NCI-H2227 (cell line): Measurements from ENCODE around the gene CIZ1.

Experiments
- DNase-seq: peaks from one replicate; lab custom pipeline; 2025; ENCODE audit not compliant: unreplicated experiment; lab: John Stamatoyannopoulos, UW

The CIZ1 gene

DNA sequence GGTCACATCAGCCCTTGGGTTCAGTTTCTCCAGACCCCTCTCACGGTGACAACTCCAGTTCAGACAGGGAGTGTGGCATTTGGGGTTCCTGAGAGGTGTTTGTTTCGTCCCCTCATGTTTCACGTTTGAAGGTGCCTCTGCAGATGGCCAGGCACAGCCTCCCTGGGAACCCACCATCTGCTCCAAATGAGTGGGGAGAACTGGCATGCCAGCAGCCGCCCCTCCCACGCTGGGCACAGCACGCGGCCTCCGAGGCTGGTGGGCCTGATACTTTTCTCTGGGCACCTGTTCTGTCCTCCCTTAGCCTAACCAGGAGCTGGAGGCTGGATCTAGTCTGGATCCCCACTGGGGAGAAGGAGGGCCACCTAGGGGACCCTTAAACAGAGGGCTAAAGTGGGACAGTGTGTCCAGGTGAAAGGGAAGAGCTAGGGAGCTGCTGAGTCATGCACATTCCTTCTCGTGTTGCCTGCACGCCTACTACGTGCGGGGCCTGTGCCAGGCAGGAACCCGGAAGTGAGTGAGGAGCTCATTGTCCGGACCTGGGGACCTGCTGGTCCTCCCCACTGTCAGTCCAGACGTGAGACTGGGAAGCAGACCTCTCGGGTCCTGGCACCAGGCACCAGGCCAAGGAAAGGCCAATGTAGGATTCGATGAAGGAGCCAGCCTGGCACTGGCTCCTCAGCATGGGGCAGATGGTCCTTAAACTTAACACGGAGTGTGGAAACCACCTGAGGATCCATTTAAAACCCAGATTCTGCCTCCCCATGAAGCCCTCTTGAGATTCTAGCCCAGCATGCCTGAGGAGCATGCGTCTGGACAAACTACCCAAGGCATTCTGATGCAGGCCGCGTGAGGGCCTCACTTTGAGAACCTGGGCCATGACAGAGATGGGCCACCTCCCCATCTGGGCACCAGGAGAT lies 23.5 kb upstream of the CIZ1 start:
- DNase-seq, result no peak

DNA sequence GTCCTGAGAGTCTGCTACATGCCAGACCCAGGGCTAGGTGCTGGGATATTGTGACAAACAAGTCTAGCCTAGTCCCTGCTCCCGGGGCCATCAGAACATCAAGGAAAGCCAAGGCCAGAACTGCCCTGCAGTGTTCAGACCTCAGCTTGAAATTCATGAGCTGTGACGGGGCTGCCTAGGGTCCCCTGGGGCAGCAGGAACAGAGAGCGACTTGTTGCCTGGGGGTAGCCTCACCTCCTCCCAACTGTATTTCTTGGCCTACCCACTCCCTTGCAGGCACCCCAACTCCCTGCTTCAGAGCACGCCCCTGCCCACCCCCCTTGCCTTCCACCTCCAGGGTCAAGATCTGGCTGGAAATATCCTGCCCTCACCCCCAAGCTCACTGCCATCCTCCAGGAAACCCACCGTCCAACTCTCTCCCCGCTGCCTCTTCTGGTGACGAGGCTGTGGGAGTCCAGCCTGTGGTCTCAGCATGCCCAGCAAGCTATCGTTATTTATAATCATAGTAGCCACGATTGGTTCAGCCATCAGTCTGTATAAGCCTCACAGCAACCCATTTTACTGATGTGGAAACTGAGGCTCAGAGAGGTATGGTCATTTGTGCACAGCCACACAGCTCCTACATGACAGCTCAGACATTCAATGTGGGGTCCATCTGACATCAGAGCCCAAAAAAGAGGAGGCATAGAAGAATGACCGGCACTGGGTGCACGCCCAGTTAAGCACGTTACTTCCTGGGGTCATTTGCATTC lies 22.6 kb upstream of the CIZ1 start:
- no peak for DNase-seq

DNA sequence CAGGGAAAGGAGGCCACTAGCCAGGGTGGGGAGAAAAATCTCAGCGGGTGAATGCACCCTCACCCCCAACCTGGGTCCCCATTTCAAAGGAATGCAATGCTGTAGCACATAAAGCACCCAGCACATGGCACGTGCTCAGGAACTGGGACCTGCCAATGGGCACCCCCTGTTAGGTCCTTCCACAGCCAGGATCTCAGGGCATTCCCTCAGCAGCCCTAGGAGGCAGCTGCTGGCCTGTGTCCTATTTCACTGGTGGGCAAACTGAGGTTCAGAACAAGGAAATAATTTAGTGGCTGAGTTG lies 20.6 kb upstream of the CIZ1 start:
- DNase-seq, result no peak

DNA sequence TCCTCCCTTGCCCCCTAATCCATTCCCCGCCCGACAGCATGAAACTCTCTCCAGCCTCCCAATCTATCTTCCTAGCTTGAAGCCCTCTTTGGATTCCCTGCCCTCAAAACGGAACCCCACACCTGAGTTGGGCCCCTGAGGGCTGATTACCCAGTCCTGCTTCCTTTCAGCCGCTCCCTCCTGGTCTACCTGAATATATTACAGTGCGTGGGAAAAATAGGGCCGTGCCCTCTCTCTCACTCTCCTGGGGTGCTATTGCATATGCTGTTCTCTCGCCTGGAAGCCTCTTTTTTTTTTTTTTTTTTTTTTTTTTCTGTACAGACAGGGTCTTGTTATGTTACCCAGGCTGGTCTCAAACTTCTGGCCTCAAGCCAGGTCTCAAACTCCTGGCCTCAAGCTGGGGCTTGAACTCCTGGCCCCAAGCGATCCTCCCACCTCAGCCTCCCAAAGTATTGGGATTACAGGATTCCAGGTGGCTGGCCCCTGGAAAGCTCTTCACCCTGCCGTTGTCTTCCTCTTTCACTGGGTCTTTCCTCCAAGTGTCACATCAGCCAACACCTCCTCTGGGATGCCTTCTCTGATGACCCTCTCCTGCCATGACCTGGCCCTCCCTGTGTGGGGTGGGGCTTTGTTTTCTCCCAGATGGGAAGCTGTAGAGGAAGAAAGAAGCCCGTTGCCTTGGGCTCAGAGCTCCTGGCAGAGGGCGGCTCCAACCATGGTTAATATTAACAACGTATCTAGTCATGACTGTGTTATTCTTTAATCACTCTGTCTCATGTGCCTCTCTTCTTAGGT lies 20.0 kb upstream of the CIZ1 start:
- DNase-seq, result no peak

DNA sequence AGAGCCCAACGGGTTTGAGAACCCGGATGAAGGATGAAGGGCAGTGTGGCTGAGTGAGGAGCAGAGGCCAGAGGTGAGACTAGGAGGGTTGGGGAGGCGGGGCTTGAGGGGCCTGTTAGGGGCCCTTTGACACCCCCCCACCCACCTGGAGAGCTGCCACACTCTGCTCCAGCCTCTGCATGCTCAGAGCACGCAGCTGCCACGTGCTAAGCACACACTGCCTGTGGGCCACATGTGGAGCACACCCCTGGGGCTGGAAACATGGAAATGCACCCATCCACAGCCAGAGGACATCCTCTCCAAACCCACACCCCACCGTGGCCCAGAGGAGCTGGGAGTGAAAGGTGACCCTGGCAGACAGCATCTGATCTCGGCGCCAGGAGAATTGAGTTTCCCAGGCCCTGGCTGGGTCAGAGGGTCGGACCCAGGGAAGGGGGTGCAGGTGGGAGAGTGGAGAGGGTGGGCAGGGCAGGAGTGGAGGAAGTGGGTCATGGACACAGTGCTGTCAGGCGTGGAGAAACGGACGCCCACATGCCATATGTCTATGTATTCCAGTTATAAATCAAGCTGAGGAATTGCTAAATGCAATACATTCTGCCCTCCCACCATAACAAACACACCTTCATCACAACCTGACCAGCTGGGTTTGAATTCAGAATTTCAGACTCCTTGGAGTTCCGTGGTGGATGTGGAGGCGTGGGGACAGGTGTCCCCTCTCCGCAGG lies 17.7 kb upstream of the CIZ1 start:
- DNase-seq, result no peak

DNA sequence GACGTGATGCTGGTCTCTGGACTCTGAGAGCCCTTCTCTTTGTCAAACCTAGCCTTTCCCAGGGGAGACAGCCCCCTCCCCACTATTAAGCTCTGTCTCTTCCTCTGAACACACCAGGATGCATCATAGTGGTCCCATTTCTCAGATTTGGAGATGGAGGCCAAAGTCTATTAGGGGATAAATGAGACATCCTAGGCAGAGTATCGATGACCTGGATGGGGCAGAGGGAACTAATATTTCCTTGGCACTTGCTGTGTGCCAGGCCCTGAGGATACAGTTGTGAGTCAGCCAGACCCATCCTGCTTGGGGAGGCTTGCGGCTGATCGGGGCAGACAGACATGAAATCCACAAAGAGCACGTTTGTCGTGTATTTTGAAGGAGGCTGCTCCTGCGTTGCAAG lies 17.0 kb upstream of the CIZ1 start:
- DNase-seq, result no peak

DNA sequence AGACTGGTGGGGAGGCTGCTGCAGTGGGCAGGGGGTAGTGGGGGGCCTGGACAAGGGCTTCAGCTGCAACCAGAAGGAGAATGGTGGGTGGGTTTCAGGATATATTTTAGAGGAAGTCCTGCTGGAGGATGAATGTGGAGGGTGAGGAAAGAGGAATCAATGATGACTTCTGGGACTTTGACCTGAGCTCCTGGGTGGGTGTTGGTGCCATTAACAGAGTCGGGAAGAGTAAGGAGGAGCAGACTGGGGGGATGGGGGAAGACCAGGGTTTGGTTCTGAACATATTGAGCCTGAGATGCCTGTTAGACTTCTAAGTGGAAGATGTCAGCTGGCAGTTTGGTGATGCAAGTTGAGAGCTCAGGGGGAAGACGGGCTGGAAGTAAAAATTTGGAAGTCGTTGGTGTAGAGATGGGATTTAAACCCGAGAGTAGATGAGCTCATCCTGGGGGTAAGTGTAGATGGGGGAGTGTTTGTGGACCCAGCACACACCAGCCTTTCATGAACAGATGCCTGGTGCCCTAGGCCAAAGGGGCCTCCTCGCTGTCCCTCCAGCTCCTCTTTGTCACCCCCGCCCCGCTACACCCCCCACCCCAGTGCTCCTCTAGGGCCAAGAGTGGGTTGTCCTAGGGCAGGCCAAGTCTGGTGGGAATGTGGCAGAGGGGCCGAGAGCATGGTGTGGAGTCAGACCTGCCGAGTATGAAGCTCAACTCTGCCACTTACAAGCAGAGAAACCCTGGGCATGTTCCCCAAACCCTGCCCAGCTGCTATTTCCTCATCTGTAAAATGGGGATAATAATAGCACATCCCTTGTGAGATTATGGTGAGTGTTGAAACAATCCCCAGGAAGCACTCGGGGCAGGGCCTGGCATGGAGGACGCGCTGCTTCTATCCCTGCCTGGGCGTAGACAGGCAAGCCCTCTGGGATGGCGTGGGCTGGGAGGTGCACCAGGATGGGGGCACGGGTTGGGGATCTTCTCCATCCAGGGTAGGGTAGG lies 15.8 kb upstream of the CIZ1 start:
- no peak for DNase-seq

DNA sequence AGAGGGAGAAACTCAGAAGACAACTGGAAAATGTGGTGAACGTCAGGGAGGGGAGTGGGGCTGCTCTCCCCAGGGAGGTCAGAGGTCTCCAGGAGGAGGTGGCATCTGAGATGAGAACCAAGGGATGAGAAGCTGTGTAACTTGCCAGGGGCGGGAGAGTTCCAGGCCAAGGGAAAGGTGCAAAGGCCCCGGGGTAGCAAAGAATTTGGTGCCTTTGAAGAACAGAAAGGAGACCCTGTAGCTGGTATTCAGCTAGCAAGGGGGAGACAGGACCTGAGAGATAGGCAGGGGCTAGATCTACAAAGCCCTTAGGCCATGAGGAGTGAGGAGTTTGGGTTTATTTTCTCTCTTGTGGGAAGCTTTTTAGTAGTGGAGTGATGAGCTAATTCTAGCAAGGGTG lies 15.1 kb upstream of the CIZ1 start:
- no peak for DNase-seq

DNA sequence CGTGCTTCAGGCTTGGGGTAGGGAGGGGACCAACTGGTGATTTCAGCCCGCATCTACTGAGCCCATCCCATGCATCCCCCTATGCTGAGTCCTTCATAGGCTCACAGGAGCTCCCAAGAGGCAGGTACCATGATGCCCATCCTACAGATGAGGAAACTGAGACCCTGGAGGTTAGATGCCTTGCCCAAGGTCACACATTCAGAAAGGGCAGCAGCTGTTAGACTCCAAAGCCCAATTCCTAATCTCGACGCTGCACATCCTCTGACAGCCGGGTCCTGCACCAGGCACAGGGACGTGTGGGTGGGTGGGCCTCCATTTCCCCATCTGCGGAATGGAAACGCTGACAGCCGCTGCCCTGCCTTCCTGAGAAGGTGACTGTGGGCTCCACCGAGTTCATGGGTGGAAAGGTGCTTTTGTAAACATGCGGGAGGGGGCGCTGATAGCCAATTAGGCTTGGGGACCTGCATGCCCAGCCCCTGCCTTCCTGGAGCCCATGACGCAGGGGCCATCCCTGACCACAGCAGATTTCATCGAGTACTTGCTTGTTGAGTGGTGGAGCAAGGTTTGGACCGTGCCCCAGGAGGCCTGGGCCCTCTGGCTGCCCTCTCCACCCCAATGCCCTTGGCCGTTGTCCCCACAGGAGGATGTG lies 14.0 kb upstream of the CIZ1 start:
- no peak for DNase-seq

DNA sequence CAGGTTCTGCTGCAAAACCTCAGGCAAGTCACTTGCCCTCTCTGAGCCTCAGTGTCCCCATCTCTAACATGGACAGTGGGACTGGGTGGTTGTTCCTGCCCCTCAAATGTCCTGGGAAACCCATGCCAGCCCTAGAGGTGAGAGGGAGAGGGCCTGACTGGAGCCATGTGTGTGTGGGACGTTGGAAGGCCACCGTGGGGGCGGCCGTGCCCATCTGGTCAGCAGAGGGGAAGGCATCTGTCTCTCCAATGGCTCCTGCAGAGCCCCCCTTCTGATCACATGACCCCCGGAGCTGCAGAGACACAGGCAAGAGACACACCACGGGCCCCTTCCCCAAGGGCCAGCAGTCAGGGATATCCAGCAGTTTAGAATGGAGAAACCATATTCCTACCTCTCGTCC lies 13.5 kb upstream of the CIZ1 start:
- DNase-seq, result no peak

DNA sequence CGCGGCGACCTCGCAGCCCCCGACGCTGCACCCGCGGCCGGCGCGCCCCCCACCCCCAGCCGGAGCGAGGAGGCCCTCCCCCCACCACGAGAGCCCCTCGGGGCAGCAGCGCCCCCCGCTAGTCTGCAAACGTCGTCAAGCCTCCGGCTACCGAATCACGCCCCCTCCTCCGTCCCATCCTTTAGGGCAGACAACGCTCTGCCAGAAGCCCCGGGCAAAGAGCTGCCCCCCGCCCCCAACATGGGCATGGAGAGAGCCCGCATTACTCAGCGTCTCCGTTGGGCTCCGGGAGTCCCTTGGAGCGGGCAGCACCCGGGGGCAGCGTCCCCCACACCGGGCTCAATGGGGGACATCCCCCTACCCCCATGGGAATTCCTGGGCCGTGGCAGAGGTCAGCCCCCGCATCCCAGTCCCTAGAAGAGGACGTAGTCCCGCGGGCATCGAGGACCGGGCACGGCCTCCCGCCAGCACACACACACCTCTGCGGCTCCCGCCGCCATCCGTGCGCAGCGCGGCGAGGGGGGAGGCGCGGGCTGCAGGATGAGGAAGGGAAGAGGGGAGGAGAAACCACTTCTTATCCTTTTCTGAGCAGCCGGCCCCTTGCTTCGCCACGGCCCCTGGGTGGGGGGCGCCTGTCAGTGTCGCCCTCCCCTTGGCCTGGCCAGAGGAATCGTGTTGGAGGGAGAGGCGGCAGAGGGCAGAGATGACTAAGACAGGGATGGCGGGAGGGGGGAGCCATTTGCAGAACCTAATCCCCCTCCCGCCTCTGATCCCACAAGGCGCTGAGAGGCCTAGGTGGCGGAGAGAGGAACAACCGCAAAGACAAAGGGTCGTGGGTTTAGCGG lies 12.6 kb upstream of the CIZ1 start:
- DNase-seq, result peak; percentile 63

DNA sequence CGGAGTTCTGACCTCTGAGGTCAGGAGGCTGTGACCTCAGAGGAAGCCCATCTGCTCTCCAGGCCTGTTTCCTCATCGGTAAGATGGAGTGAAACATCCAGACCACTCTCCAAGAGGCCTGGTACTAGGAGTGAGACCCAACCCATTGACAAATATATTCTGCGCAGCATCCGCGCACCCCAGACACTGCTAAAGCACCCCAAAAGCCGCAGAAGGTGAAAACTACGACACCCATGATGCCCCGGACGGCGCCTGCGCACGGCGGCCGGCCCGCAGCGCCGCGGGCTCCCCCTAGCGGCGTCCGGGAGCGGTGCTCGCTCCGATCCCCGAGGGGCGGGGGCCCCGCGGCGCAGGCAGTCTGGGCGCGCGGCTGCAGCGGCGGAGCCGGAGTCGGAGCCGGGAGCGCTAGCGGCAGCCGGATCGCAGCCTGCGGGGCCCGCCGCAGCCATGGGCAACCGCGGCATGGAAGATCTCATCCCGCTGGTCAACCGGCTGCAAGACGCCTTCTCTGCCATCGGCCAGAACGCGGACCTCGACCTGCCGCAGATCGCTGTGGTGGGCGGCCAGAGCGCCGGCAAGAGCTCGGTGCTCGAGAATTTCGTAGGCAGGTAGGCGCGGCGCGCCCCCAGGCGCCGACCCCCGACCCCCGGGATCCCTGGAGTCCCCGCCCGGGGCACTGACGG lies 11.8 kb upstream of the CIZ1 start, which contains the start of gene DNM1:
DNM1 (plus strand) TSS at position 356 of the 683 bp plus-strand sequence; CDS start at position 448, 92 bp downstream.
- DNase-seq, result peak; percentile 77

DNA sequence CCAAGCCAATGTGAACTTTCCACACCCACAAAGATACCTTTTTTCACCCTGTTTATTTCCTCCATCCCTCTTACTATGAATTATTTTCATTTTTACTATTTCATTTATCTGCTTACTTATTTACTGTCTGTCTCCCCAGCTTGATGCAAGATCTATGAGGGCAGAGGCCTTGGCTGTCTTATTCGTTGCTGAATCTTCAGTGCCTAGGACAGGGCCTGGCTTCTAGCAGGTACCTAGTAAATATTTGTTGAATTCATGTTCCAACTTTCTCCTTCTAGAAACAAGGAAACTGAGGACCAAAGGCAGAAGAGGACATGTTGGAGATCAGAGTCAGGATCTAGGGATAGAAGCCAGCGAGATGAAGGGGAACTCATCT lies 11.3 kb upstream of the CIZ1 start:
- no peak for DNase-seq

DNA sequence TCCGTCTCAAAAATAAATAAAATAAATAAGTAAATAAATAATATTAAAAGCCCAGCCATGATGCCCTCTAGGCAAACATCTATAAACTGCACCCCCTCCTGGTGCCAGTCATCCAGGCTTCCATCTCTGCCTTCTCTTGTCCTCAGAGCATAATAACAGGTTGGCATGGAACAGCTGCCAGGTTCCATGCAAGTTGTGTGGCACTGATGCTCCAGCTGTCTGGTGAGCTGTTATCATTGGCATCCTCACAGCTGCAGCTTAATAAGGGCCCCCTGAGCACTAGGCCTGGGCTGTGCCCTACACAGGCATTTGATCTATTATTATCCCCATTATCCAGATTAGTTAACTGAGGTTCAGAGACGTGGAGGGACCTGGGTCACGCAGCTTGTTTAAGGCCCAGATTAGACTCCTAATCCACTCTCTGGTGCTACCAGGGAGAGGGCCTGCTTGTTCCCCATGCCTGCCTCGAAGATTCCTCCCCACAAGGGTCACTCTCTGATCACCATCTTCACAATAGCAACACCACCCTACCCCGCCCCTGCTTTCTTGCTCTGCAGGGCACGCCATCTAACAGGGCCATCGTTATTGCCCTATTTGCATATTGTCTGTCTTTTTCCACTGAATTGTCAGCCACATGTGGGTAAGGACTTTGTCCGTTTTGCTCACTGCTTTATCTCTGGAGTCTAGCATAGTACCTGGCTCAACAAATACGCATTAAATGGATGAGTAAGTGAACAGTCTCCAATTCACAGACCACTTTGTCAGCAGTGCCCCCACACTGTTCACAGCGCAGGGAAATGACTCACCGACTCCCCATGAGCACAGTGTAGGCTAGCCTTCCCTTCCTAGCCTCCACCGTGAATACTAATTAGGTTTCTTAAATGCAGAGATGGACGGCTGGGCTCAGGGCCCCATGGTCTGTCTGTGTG lies 10.3 kb upstream of the CIZ1 start:
- DNase-seq, result no peak

DNA sequence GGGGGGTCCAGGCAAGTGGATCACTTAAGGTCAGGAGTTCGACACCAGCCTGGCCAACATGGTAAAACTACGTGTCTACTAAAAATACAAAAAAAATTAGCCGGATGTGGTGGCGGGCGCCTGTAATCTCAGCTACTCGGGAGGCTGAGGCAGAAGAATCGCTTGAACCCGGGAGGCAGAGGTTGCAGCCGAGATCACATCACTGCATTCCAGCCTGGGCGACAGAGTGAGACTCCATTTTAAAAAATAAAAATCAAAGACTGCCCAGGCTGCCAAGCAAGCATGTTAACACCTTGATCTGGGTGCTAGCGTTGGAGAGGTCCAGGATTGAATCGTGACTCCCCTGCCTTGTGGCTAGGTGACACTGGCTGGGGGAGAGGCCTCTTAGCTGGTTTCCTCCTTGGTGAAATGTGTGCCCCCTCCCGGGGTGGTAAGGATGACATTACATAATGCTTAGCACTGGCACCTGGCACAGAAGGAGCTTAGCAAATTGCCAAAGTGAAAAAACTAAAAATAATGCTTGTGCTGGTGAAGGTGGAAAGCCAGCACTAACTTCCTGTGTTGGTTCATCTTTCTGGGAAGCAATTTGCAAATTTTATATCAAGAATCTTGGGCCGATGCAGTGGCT lies 2.2 kb upstream of the CIZ1 start:
- DNase-seq, result no peak
